DMS53 (cell line): ENCODE results near the gene NPEPL1.

Experiments used
- DNase-seq: peaks from one replicate; lab custom pipeline; 2025; lab: John Stamatoyannopoulos, UW

The NPEPL1 gene

GRCh38 chr20:58700121-58700821 lies 7.7 kb downstream of the NPEPL1 start:
- no peak for DNase-seq

- no peak for DNase-seq
These were observed 8.2 kb downstream of the NPEPL1 start for GRCh38 chr20:58700823-58701222.

GRCh38 chr20:58701431-58702160 lies 9.0 kb downstream of the NPEPL1 start:
- no peak for DNase-seq

GRCh38 chr20:58702161-58702510 lies 9.5 kb downstream of the NPEPL1 start:
- no peak for DNase-seq

GRCh38 chr20:58702859-58703648 lies 10.5 kb downstream of the NPEPL1 start:
- DNase-seq: no peak

- DNase-seq: no peak
These were observed 11.3 kb downstream of the NPEPL1 start for GRCh38 chr20:58703765-58704371.

GRCh38 chr20:58705208-58705926 lies 12.8 kb downstream of the NPEPL1 start:
- no peak for DNase-seq

- no peak for DNase-seq
These were observed 13.7 kb downstream of the NPEPL1 start for GRCh38 chr20:58706150-58706892.

- no peak for DNase-seq
These were observed 14.5 kb downstream of the NPEPL1 start for GRCh38 chr20:58706975-58707681.

- no peak for DNase-seq
These were observed 15.2 kb downstream of the NPEPL1 start for GRCh38 chr20:58707770-58708169.

GRCh38 chr20:58708246-58708931 lies 15.8 kb downstream of the NPEPL1 start:
- no peak for DNase-seq

GRCh38 chr20:58709013-58709702 lies 16.6 kb downstream of the NPEPL1 start:
- DNase-seq: no peak

GRCh38 chr20:58709703-58710039 lies 17.1 kb downstream of the NPEPL1 start:
- no peak for DNase-seq

GRCh38 chr20:58710481-58711265 lies 18.1 kb downstream of the NPEPL1 start:
- DNase-seq: no peak

- no peak for DNase-seq
These were observed 18.9 kb downstream of the NPEPL1 start for GRCh38 chr20:58711266-58712051.

GRCh38 chr20:58712151-58712791 lies 19.7 kb downstream of the NPEPL1 start:
- no peak for DNase-seq
